Renal cortex interstitium (tissue), 11 donors: ENCODE results near the gene ERC1. TPM values are rescaled to one million over a fixed set of nuclear protein-coding genes. Genes with fewer than 3 reads are reported as not detected.
A peak's percentile ranks its signal among the peaks of the same experiment; 100 is the strongest.
"Not testable (repeated sequence)": the region's sequence is repeated elsewhere in the genome, so short reads cannot be mapped to it uniquely, and the experiment has no call there.

Source experiments
- DNase-seq, 11 donors: peaks; one replicate each; pipeline ENCODE4 v3.0.0-alpha.2; 2013; ENCODE audit warnings: low read depth in 9 of 11, low spot score in 4 of 11; ENCODE audit errors: extremely low read depth in 1 of 11
- polyA plus RNA-seq, 3 donors: library from polyadenylated mRNA; unstranded; fragments of 120-200 nt; gene quantifications; one replicate each; pipeline ENCODE4 v1.2.1, GENCODE V29; 2013; ENCODE audit not compliant: insufficient read length in 3 of 3

The ERC1 gene
- polyA plus RNA-seq, 3 donors = 36.8 to 40.4 (median 38.3) TPM

DNA sequence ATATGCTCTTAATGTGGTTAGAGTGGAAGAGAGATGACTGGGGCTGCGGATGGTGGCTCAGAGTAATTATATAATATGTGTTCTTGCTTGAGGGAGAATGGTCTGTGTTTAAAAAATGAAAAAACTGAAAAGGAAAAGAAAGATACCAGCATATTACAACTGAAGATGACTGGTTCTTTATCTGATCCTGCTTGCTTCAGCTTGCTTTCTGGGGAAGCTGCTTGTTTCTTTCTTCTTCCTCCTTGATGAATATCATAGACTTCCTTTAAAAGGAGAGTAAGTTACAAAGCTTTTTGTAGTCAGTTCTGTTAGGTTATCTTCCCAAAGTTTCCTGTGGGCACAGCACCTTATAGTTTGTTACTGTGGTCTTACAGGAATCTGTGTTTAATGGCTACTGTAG lies 210.9 kb downstream of the ERC1 start:
- no peak for DNase-seq

DNA sequence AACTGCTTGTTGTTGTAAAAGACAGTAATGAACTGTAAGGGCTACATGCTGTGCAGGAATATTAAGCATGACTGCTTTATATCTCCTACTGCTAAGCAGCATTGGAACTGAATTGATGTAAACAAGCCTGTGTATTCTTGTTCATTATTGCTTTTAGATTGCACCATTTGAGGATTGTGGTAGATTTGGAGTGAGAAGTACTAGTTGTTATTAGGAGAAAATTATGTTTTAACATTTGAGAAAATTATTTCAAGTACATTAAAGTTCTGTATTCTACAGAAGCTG lies 212.7 kb downstream of the ERC1 start:
- no peak for DNase-seq

GRCh38 chr12:1204581-1205121 lies 213.6 kb downstream of the ERC1 start:
- no peak for DNase-seq

DNA sequence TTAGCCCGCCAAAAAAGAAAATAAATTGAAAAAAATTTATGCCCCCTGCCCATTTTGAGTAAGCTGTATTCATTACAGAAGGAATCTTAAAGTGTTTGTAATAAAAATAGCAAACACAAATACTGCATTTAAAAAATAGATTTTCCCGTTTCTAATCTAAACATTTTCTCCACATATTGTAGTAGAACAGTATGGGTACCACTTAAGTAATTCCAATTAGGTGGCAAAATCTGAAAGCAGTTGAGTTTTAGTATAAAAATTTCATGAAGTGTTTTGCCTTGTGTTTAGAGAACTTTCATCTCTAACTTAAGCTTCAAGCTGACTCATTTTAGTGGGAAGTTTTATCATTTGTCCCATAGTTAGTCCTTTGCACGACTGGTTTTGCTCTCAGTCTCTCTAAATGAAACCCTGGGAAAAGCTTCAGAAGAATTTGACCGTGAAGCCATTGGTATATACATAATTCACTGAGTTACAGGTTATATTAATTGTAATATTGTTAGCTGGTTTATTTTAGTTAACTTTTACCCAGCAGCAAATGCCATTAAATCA lies 214.6 kb downstream of the ERC1 start:
- DNase-seq = no peak

DNA sequence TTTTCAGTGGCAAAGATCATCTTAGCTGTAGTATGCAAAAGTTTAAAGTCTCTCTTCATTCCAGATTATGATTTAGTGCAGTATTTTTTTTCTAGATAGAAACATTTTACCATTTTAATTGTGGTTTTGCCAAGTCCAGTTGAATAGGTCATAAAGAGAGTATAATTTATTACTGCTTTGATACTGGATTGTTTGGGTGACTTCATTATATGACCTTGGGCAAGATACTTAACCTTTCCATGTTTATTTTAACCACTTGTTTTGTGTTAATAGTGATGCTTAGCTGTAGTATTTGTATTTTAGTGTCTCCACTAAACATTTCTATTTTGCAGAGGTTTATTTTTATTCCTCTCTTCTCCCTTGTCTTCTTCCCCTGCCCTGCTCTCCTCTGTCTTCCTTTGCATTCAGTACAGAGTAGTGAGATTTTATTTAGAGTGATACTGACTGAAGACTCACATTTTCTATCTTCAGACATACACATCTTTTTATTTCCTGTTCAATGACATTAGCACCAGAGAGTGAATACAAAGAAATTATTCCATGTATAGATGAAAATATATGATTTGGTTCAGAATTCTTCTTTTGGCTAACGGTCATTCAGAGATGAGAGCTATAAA lies 215.2 kb downstream of the ERC1 start:
- DNase-seq = no peak

DNA sequence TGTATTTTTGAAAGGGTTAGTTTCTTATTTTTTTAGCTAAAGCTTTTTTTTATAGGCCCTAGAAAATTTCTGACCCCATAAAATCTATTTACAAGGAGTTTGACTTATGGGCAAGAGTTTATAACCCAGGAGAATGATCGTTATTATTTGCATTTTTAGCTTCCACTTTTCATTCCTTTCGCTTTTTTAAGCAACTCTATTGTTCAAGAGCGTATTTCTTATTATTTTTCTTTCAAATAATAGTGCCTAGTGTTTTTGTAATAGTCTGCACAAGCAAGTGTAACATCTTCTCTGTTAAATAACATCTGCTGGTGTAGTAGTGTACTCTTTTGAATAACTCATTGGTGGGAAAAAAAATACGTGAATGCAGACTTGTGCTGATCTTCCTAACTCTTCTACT lies 216.3 kb downstream of the ERC1 start:
- no peak for DNase-seq

DNA sequence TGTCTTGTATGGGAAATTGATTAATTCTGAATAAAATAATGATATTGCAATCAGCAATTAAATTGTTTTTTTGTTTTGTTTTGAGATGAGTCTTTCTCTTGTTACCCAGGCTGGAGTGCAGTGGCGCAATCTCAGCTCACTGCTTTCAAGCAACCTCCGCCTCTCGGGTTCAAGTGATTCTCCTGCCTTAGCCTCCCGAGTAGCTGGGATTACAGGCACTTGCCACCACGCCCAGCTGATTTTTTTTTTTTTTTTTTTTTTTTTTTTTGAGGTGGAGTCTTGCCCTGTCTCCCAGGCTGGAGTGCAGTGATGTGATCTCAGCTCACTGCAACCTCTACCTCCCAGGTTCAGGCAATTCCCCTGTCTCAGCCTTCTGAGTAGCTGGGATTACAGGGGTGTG lies 217.7 kb downstream of the ERC1 start:
- not testable (repeated sequence) for DNase-seq

DNA sequence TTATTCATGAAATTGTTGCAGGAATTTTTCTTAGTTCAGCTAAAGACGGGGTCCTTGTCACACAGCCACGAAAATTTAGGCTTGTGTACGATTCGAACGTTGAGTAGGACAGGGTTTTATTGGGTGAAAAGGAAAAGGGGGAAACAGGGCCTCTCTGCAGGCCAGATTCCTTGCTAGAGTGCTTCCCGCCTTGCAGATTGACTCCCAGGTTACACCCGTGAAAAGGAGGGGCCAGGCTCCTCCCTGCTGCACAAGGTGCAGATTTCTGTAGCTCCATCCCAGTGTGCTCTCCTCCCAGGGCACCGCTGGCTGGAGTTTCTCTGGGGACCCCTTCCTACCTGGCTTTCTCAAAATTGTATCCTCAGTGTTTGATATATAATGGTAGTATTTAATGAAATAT lies 221.5 kb downstream of the ERC1 start:
- DNase-seq = no peak

DNA sequence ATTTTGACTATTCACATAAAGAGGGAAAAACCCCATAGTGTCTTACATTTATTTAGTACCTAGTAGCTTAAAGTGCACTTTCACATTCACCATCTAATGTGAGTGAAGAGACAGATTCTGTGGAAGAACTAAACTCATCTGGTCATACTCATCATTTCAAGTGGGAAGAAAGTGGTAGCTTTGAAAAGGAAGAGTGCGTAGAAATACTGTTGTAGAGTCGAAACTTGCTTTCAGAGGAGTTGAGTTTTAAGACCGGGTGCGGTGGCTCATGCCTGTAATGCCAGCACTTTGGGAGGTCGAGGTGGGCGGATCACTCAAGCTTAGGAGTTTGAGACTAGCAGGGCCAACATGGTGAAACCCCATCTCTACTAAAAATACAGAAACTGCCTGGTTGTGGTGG lies 222.2 kb downstream of the ERC1 start:
- no peak for DNase-seq

DNA sequence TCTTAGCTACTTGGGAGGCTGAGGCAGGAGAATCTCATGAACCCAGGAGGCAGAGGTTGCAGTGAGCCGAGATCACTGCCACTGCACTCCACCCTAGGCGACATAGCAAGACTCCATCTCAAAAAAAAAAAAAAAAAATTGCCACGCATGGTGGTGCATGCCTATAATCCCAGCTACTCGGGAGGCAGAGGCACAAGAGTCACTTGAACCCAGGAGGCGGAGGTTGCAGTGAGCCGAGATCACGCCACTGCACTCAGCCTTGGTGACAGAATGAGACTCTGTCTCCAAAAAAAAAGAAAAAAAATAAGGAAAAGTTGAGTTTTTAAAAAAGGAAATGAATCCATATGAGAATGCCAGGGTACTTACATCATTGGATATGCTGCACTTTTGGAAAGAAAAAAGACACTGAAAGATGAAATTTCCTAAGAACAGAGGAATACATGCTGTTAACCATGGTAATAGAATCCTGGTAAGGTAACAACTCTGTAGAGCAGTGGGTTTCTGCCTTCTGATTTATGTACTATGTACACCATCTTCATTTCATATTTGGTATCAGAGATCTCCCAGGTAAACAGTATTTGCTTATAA lies 222.7 kb downstream of the ERC1 start:
- DNase-seq = no peak

- no peak for DNase-seq
Observed at GRCh38 chr12:1216560-1216959, 225.5 kb downstream of the ERC1 start.

DNA sequence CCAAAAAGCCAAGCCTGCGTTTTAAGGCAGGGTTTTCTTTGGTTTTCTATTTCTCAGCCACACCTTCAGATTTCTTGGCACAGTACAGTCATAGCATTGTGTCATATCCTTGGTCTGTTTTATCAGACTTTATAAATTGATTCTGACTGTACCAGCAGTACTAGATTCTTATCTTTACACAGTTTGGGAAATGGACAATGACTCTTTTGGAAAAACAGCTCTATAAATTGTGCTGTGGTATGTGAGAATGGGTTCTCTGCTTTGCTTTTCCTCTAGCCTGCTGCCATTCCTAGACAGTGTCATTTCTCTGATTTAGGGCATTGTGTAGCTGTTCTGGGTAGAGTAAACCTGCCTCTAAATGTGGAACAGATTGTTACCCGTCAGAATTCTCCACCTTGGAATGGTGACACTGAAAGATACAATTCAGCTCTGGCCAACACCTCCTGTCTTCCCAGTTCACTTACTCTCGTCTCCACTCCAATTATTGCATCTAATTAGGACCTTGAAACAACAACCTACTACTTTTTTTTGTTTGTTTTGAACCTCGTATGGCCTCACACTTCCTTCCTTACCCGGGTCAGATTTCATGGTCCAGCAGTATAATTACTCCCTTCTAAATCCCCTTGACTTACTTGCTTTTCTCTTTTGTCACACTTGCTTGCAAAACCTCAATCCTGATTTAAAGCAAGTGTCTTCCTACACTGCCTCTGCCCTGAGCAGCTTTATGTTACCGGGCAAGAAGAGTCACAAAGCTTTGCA lies 226.3 kb downstream of the ERC1 start:
- DNase-seq = peak in 5 of 11 donors; percentile 48 to 68 (median 51)

- no peak for DNase-seq
Observed at GRCh38 chr12:1218369-1218768, 227.3 kb downstream of the ERC1 start.

DNA sequence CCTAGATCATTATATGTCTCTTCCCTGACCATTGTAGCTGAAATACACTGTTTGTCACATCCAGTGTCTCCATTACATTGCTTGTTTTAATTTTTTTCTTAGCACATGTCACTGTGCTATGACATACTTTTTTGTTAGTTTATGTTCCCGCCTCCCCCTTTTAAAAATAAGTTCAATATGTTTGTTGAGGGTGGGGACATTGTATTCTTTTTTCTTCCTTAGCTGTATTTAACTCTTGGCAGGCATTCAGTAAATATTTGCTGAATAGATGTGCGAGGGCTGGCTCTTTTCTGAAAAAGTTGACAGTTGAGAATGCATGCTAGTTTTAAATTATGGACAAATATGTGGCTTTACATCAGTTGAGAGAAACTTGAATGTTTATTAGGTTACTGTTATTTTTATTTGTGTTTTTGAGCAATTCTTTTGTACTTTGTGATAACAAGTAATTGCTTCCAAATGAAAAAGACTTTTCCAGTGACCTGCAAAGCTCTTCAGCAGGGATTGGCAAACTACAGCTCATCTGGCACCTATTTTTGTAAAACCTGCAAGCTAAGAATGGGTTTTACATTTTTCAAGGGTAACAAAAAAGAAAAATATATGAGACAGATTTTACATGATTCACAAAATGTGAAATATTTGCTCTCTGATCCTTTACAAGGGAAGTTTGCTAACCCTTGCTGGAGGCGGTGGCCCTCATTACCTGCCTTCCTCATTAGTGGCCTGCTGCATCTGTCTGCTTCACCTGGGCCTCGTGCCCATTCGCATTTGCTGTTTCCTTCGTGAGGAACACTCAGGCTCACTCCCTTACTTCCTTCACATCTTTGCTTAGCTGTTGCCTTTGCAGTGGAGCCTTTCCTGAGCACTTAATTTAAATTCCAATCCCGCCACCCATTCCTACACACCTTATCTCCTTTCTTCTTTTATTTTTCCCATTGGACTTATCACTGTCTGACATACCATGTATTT lies 229.4 kb downstream of the ERC1 start:
- DNase-seq = peak in 1 of 11 donors; percentile 20

DNA sequence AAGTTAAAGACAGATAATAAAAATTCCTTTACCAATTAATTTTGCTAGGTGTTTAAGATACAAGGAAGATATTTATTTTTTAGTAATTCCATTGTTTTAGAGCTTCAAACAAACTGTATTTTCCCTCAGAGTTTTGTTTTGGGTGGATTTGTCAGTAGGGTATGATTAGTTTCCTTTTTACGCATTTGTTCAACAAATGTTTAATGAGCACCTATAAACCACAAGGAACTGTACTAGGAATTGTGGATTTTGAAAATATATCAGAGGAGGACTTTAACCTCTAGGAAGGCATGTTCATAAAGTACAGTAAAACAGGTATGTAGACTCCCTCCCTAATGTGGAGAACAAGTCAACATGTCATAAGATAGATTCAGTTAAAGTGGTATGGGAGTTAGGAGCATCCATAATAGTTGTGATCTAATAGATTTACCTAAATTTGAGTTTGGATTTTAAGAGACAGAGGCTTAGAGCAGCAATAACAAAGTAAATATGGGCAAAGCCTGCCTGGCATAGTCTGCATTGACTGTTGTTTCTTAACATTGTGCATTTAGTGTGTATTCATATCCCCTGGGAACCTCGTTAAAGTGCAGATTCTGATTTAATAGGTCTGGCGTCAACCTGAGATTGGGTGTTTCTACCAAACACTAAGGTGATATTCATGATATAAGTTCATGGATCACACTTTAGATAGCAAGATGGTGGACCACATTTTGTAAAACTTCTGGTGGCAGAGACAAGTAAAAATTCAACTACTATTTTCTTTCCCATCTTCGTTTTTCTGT lies 232.0 kb downstream of the ERC1 start:
- DNase-seq = no peak

GRCh38 chr12:1226951-1227350 lies 235.9 kb downstream of the ERC1 start:
- no peak for DNase-seq

GRCh38 chr12:1234073-1234472 lies 243.1 kb downstream of the ERC1 start:
- DNase-seq = no peak

DNA sequence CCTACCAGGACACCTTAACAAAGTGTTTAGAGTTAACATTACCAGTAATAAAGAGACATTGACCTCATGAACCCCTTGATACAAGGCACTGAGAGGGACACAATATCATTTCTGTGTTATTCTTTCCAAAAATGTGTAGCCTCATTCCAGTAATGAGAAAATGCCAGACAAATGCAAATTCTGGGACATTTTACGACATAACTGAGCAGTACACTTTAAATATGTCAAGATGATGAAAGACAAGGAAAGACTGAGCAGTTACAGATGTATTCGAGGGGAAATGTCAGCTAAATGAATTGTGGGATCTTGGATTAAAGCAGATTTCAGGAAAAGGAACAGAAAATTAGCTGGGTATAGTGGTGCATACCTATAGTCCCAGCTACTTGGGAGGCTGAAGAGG lies 255.6 kb downstream of the ERC1 start:
- peak in 9 of 11 donors; percentile 3 to 27 (median 10) for DNase-seq
